LNCaP clone FGC (cell line): ENCODE results near the gene EIF3L.

Experiments
- DNase-seq: peaks from one replicate; pipeline ENCODE4 v3.0.0-alpha.2; 2011; ENCODE audit warnings: low read depth
- H3K4me3 ChIP-seq: 2 replicates; pipeline ENCODE4 v1.5.1; 2011; ENCODE audit warnings: mild to moderate bottlenecking, low read depth, low read length, control low read depth
- TF ChIP-seq, protein P1 (sequence below): IDR thresholded peaks from 2 replicates; pipeline ENCODE4 v1.5.1; 2012; ENCODE audit warnings: mild to moderate bottlenecking; ENCODE audit not compliant: control insufficient read depth, insufficient read depth; ENCODE audit errors: extremely low read depth

EIF3L gene

GRCh38 chr22:37891926-37892325, 42.7 kb downstream of the EIF3L start:
- no peak overlapping the region for H3K4me3 ChIP-seq
- TF ChIP-seq, protein P1, sequence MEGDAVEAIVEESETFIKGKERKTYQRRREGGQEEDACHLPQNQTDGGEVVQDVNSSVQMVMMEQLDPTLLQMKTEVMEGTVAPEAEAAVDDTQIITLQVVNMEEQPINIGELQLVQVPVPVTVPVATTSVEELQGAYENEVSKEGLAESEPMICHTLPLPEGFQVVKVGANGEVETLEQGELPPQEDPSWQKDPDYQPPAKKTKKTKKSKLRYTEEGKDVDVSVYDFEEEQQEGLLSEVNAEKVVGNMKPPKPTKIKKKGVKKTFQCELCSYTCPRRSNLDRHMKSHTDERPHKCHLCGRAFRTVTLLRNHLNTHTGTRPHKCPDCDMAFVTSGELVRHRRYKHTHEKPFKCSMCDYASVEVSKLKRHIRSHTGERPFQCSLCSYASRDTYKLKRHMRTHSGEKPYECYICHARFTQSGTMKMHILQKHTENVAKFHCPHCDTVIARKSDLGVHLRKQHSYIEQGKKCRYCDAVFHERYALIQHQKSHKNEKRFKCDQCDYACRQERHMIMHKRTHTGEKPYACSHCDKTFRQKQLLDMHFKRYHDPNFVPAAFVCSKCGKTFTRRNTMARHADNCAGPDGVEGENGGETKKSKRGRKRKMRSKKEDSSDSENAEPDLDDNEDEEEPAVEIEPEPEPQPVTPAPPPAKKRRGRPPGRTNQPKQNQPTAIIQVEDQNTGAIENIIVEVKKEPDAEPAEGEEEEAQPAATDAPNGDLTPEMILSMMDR: no peak
- no peak for DNase-seq

GRCh38 chr22:37892566-37893335, 43.5 kb downstream of the EIF3L start:
- H3K4me3 ChIP-seq: no peak overlapping the region
- TF ChIP-seq, protein P1: no peak
- no peak for DNase-seq

DNA sequence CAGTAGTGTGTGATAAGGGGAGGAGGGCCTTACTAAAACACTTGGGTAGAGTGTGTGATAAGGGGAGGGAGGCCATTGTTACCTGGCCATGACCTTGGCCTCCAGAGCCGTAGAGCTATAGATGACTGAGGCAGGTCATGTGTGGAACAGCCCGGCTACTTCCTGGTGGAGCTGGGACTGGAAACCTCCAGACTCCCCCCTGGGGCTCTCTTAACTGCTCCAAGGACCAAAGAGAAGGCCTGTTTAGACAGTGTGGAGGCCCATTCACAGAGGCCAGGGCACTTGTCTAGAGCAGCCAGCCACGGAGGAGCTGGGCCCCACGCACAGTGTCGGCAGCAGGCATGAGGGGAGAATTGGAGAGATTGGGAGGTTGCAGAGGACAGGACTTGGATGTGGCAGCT, 44.4 kb downstream of the EIF3L start:
- TF ChIP-seq, protein P1: no peak
- DNase-seq: no peak
- no peak overlapping the region for H3K4me3 ChIP-seq

DNA sequence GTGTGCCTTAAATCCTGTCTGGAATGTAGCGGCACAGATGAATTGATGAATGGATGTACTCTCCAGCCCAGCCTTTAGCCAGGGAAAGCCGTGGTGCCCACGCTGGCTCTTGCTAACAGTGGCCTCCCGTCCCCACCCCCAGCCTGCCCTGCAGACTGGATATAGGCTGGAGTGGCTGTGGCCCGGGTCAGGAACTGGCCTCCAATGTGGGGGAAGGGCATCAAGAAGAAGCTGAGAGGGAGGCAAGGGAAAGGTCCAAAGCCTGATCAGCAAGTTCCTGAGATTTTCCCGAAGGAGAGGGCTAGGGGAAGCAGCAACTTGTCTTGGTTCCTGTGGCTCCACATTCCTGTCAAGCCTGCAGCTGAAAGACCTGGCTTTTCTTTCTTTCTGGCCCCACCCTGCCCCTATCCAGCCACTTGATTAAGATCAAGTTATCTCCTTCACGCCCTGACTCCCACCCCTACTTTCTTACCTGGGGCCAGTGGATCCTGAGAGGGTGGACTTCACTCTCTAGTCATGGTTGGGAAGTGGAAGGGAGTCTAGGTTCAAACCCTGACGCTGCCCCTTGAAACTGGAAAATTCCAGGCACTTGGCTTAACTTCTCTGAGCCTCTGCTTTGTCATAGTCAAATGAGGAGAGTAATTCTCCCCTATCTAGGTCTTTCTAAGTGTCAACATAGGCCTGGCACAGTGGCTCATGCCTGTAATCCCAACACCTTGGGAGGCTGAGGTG, 45.9 kb downstream of the EIF3L start:
- no peak for DNase-seq
- H3K4me3 ChIP-seq: no peak overlapping the region
- TF ChIP-seq, protein P1: no peak

DNA sequence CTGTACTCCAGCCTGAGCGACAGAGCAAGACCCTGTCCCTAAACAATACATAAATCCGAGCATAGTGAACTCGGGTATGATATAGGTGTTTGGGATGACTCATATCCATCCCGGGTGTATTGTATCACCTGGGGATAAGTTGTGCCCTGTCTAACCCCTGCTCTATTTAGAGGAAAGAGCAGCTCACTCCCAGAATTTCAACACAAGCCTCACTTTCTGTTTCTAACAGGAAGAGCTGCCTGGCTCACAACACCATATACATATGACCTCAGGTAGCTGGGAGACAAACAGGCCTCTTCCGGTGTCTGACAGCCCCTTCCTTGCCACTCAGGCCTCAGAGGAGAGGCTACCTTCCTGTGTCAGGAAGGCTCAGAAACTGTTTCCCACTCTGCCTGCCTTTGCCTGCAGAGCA, 47.0 kb downstream of the EIF3L start:
- TF ChIP-seq, protein P1: no peak
- no peak overlapping the region for H3K4me3 ChIP-seq
- DNase-seq: no peak

- no peak overlapping the region for H3K4me3 ChIP-seq
- DNase-seq: no peak
- TF ChIP-seq, protein P1: no peak
Observed at GRCh38 chr22:37896939-37897338, 47.7 kb downstream of the EIF3L start.
